ENCODE results near the gene TMEM44. TPM values are rescaled to one million over a fixed set of nuclear protein-coding genes. Genes with fewer than 3 reads are reported as not detected.

Gene TMEM44
- total RNA-seq, 2 experiments from 2014 or later: 1.9 to 2.7 TPM

GRCh38 chr3:194604126-194604525 is 29.1 kb downstream of the TMEM44 start:
- Mint-ChIP-seq H3K4me3 (no peak overlapping the region), H3K27ac (no peak overlapping the region), H3K4me1 (no peaks in the 10 kb centered on the region), H3K9me3 (no peaks in the 10 kb centered on the region), H3K27me3 (no peaks in the 10 kb centered on the region), H3K36me3 (ENCODE audit: low read depth) (no peaks in the 10 kb centered on the region)
- POLR2A ChIA-PET: no interaction called here
- CTCF ChIA-PET: interaction anchor here (0.7 kb wide), 1 partner anchor 9 kb away, joined by 3 read pairs; no protein-coding TSS in a partner anchor
- DNase-seq: no peak

DNA sequence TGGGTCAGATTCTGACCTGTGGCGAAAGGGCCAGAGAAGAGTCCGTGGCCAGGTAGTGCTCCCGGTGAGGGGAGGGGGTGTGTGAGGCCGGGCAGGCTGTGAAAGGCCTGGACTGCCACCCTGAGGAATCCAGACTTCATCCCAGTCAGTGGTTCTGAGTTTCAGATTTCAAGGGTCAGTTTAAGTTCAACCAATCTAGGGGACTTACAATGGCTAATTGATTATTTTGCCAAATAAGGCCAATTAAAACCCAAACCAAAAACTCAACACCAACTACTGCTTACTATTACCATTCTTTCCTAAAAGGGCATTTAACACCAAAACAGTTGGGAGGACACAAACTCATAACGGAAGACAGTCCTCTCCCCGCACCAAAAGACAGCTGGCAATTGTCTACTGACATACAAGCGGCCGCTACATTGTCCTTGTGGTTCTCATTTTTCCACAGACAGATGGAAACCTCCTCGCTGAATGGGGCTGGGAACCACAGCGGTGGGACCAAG is 30.5 kb downstream of the TMEM44 start:
- POLR2A ChIA-PET: no interaction called here
- Mint-ChIP-seq H3K4me3 (no peak overlapping the region), H3K4me1 (no peaks in the 10 kb centered on the region), H3K9me3 (no peaks in the 10 kb centered on the region), H3K27me3 (no peaks in the 10 kb centered on the region), H3K36me3 (ENCODE audit: low read depth) (no peaks in the 10 kb centered on the region), H3K27ac (no peak overlapping the region)
- no peak for DNase-seq
- CTCF ChIA-PET: interaction anchor here (0.9 to 1.8 kb wide), 2 partner anchors 13 to 161 kb away, joined by 3 to 6 read pairs; no protein-coding TSS in a partner anchor

- H3K9me3 Mint-ChIP-seq: no peaks in the 10 kb centered on the region
- H3K27ac Mint-ChIP-seq: no peak overlapping the region
- no peak for DNase-seq
- ChIA-PET POLR2A (no interaction called here), CTCF (interaction anchor here (0.7 to 0.9 kb wide), 2 partner anchors 113 to 343 kb away, joined by 3 to 4 read pairs; no protein-coding TSS in a partner anchor)
- H3K4me3 Mint-ChIP-seq: no peak overlapping the region
- peaks cover 5% of the 10 kb centered on the region for H3K4me1 Mint-ChIP-seq
- no peaks in the 10 kb centered on the region for H3K27me3 Mint-ChIP-seq
- no peaks in the 10 kb centered on the region for H3K36me3 Mint-ChIP-seq (ENCODE audit: low read depth)
These were observed 34.3 kb downstream of the TMEM44 start for GRCh38 chr3:194598771-194599557.

GRCh38 chr3:194596906-194597305 is 36.3 kb downstream of the TMEM44 start:
- no peaks in the 10 kb centered on the region for H3K9me3 Mint-ChIP-seq
- DNase-seq: no peak
- CTCF ChIA-PET: interaction anchor here (2.7 kb wide), 1 partner anchor 10 kb away, joined by 12 read pairs; no protein-coding TSS in a partner anchor
- H3K27ac Mint-ChIP-seq: no peak overlapping the region
- no peaks in the 10 kb centered on the region for H3K36me3 Mint-ChIP-seq (ENCODE audit: low read depth)
- H3K4me1 Mint-ChIP-seq: peaks cover 5% of the 10 kb centered on the region
- no peaks in the 10 kb centered on the region for H3K27me3 Mint-ChIP-seq
- no peak overlapping the region for H3K4me3 Mint-ChIP-seq
- POLR2A ChIA-PET: no interaction called here

GRCh38 chr3:194592798-194593752 is 40.1 kb downstream of the TMEM44 start:
- DNase-seq: no peak
- H3K27me3 Mint-ChIP-seq: no peaks in the 10 kb centered on the region
- H3K4me1 Mint-ChIP-seq: peaks cover 5% of the 10 kb centered on the region
- H3K36me3 Mint-ChIP-seq (ENCODE audit: low read depth): no peaks in the 10 kb centered on the region
- no peak overlapping the region for H3K27ac Mint-ChIP-seq
- ChIA-PET POLR2A (no interaction called here), CTCF (interaction anchor here (1.3 to 1.9 kb wide), 3 partner anchors 12 to 470 kb away, joined by 3 to 7 read pairs (median 5); no protein-coding TSS in a partner anchor)
- no peaks in the 10 kb centered on the region for H3K9me3 Mint-ChIP-seq
- H3K4me3 Mint-ChIP-seq: no peak overlapping the region

DNA sequence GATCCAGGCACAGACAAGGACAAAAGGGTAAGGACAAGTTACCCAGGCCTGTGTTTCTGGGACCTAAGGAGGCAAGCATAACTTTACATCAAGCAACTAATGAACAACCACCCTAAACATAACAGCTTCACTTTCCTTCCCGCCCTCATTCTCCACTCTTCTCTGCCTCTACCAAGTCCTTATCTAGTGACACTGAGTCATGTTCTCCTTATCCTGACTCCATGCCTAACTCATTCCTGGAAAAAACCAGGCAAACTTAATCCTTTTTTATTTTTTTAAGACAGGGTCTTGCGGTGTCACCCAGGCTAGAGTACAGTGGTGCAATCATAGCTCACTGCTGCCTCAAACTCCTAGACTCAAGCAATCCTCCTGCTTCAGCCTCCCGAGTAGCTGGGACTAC is 44.5 kb downstream of the TMEM44 start:
- Mint-ChIP-seq H3K4me1 (peaks cover 20% of the 10 kb centered on the region), H3K27ac (no peak overlapping the region), H3K36me3 (ENCODE audit: low read depth) (peaks cover 16% of the 10 kb centered on the region), H3K9me3 (no peaks in the 10 kb centered on the region), H3K27me3 (no peaks in the 10 kb centered on the region), H3K4me3 (no peak overlapping the region)
- DNase-seq: no peak
- CTCF ChIA-PET: interaction anchor here (1.0 to 2.2 kb wide), 3 partner anchors 14 to 117 kb away, joined by 3 to 6 read pairs (median 3); partner anchors contain the start of gene LSG1
- POLR2A ChIA-PET: no interaction called here

- H3K27me3 Mint-ChIP-seq: no peaks in the 10 kb centered on the region
- POLR2A ChIA-PET: no interaction called here
- CTCF ChIA-PET: interaction anchor here (0.7 to 1.2 kb wide), 3 partner anchors 45 to 116 kb away, joined by 3 read pairs; partner anchors contain the start of genes LSG1 and TMEM44
- H3K36me3 Mint-ChIP-seq (ENCODE audit: low read depth): peaks cover 16% of the 10 kb centered on the region
- H3K27ac Mint-ChIP-seq: no peak overlapping the region
- no peak overlapping the region for H3K4me3 Mint-ChIP-seq
- H3K9me3 Mint-ChIP-seq: no peaks in the 10 kb centered on the region
- DNase-seq: no peak
- H3K4me1 Mint-ChIP-seq: peaks cover 20% of the 10 kb centered on the region
These were observed 45.0 kb downstream of the TMEM44 start for GRCh38 chr3:194588236-194588635.

GRCh38 chr3:194587438-194587931 is 45.7 kb downstream of the TMEM44 start:
- H3K9me3 Mint-ChIP-seq: no peaks in the 10 kb centered on the region

DNA sequence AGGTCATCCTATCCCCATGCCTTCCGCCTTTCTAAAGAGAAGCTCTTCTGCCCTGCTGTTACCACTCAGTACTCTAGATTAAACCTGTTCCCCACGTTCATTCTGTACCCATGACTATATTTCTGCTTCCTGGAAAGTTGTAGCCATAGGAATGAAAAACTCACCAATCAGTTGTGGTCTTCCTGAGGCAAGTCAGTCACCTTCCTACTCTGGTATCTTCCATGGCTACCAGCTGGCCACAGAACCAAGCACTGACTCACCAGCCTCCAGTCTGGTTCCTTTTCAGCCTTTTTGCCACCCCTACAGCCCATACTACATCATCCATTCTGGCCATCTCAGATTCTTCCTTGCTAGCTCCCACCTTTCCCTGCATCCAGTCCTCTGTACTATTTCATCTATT is 46.4 kb downstream of the TMEM44 start:
- no peaks in the 10 kb centered on the region for H3K27me3 Mint-ChIP-seq
- peaks cover 16% of the 10 kb centered on the region for H3K36me3 Mint-ChIP-seq (ENCODE audit: low read depth)
- no peaks in the 10 kb centered on the region for H3K9me3 Mint-ChIP-seq
- peaks cover 20% of the 10 kb centered on the region for H3K4me1 Mint-ChIP-seq
- no peak overlapping the region for H3K4me3 Mint-ChIP-seq
- DNase-seq: no peak
- ChIA-PET CTCF (interaction anchor here (0.6 to 2.0 kb wide), 3 partner anchors 9 to 271 kb away, joined by 3 to 12 read pairs (median 4); no protein-coding TSS in a partner anchor), POLR2A (no interaction called here)
- H3K27ac Mint-ChIP-seq: no peak overlapping the region

More at GRCh38 chr3:194587438-194587931, 45.7 kb downstream of the TMEM44 start:
- DNase-seq: no peak
- Mint-ChIP-seq H3K27me3 (no peaks in the 10 kb centered on the region), H3K36me3 (ENCODE audit: low read depth) (peaks cover 16% of the 10 kb centered on the region), H3K4me1 (peaks cover 20% of the 10 kb centered on the region), H3K4me3 (no peak overlapping the region), H3K27ac (no peak overlapping the region)
- ChIA-PET CTCF (interaction anchor here (1.2 to 2.0 kb wide), 2 partner anchors 8 to 84 kb away, joined by 3 to 12 read pairs; partner anchors contain the start of gene LSG1), POLR2A (no interaction called here)

GRCh38 chr3:194585880-194586281 is 47.3 kb downstream of the TMEM44 start:
- Mint-ChIP-seq H3K4me3 (no peak overlapping the region), H3K4me1 (peaks cover 20% of the 10 kb centered on the region), H3K36me3 (ENCODE audit: low read depth) (peaks cover 16% of the 10 kb centered on the region), H3K27me3 (no peaks in the 10 kb centered on the region), H3K9me3 (no peaks in the 10 kb centered on the region), H3K27ac (no peak overlapping the region)
- CTCF ChIA-PET: interaction anchor here (1.0 to 2.0 kb wide), 4 partner anchors 10 to 270 kb away, joined by 3 to 12 read pairs (median 4); no protein-coding TSS in a partner anchor
- POLR2A ChIA-PET: no interaction called here
- DNase-seq: no peak

- CTCF ChIA-PET: interaction anchor here (0.6 to 1.2 kb wide), 5 partner anchors 23 to 241 kb away, joined by 3 to 4 read pairs (median 3); no protein-coding TSS in a partner anchor
- no peaks in the 10 kb centered on the region for H3K9me3 Mint-ChIP-seq
- peaks cover 20% of the 10 kb centered on the region for H3K4me1 Mint-ChIP-seq
- peaks cover 16% of the 10 kb centered on the region for H3K36me3 Mint-ChIP-seq (ENCODE audit: low read depth)
- peak overlapping the region; percentile 95 for H3K4me3 Mint-ChIP-seq
- H3K27ac Mint-ChIP-seq: peak overlapping the region; percentile 98
- POLR2A ChIA-PET: no interaction called here
- DNase-seq: no peak
- no peaks in the 10 kb centered on the region for H3K27me3 Mint-ChIP-seq
These were observed 48.4 kb downstream of the TMEM44 start for GRCh38 chr3:194584866-194585265.

GRCh38 chr3:194584320-194584776 is 48.9 kb downstream of the TMEM44 start:
- CTCF ChIA-PET: interaction anchor here (0.8 to 1.2 kb wide), 2 partner anchors 10 to 22 kb away, joined by 3 to 4 read pairs; no protein-coding TSS in a partner anchor

More at GRCh38 chr3:194584320-194584776, 48.9 kb downstream of the TMEM44 start:
- DNase-seq: no peak
- peaks cover 20% of the 10 kb centered on the region for H3K4me1 Mint-ChIP-seq
- H3K36me3 Mint-ChIP-seq (ENCODE audit: low read depth): peaks cover 16% of the 10 kb centered on the region
- no peaks in the 10 kb centered on the region for H3K27me3 Mint-ChIP-seq
- no peaks in the 10 kb centered on the region for H3K9me3 Mint-ChIP-seq
- peak overlapping the region; percentile 95 for H3K4me3 Mint-ChIP-seq
- POLR2A ChIA-PET: no interaction called here
- H3K27ac Mint-ChIP-seq: peak overlapping the region; percentile 98

Data from activated CD4-positive, alpha-beta T cell treated with anti-CD3 and anti-CD28 coated beads, Interleukin-2, amount 10 ng/mL, durations not matched to agents 7 days and 5 days (primary cell).